NB4 (cell line): ENCODE measurements around the gene GRPEL1.

Experiments
- DNase-seq: peaks from one replicate; pipeline ENCODE4 v3.0.0; 2010; ENCODE audit warnings: low read depth
- H3K4me3 ChIP-seq: one replicate; pipeline ENCODE4 v1.5.1; 2011; ENCODE audit warnings: mild to moderate bottlenecking, low read depth, low read length, moderate library complexity
- CTCF ChIP-seq: IDR thresholded peaks from one replicate; pipeline ENCODE4 v1.5.1; 2012; ENCODE audit warnings: low read depth, low read length
- MAX ChIP-seq: IDR thresholded peaks from 2 replicates; pipeline ENCODE4 v1.6.1; 2011; ENCODE audit warnings: low read depth, low read length
- MYC ChIP-seq: IDR thresholded peaks from 2 replicates; pipeline ENCODE4 v1.6.1; 2011; ENCODE audit warnings: low read depth, low read length
- POLR2A ChIP-seq: IDR thresholded peaks from 2 replicates; pipeline ENCODE4 v1.6.1; 2011; ENCODE audit warnings: mild to moderate bottlenecking; ENCODE audit not compliant: insufficient read length; ENCODE audit errors: extremely low read depth

The GRPEL1 gene

GRCh38 chr4:7024336-7024890, 43.5 kb downstream of the GRPEL1 start:
- no peak for TF ChIP-seq POLR2A
- TF ChIP-seq CTCF = no peak
- TF ChIP-seq MYC = no peak
- no peak for TF ChIP-seq MAX
- no peak for DNase-seq

GRCh38 chr4:7023901-7024300, 44.0 kb downstream of the GRPEL1 start:
- no peak overlapping the region for H3K4me3 ChIP-seq
- no peak for DNase-seq
- no peak for TF ChIP-seq POLR2A
- no peak for TF ChIP-seq CTCF
- no peak for TF ChIP-seq MYC
- no peak for TF ChIP-seq MAX

More at GRCh38 chr4:7024336-7024890, 43.5 kb downstream of the GRPEL1 start:
- no peak overlapping the region for H3K4me3 ChIP-seq

GRCh38 chr4:7023486-7023885, 44.4 kb downstream of the GRPEL1 start:
- no peak for DNase-seq
- no peak for TF ChIP-seq MAX
- no peak for TF ChIP-seq POLR2A
- no peak for TF ChIP-seq MYC
- TF ChIP-seq CTCF = no peak
- no peak overlapping the region for H3K4me3 ChIP-seq

- DNase-seq = no peak
- H3K4me3 ChIP-seq = no peak overlapping the region
- TF ChIP-seq CTCF = no peak
- TF ChIP-seq MYC = no peak
- TF ChIP-seq POLR2A = no peak
- TF ChIP-seq MAX = no peak
These were observed 45.8 kb downstream of the GRPEL1 start for GRCh38 chr4:7021930-7022664.

GRCh38 chr4:7021355-7021754, 46.5 kb downstream of the GRPEL1 start:
- H3K4me3 ChIP-seq = no peak overlapping the region
- no peak for DNase-seq
- no peak for TF ChIP-seq MYC
- no peak for TF ChIP-seq CTCF
- TF ChIP-seq MAX = no peak
- no peak for TF ChIP-seq POLR2A
